HepG2 (cell line): ENCODE data around the gene KCNAB1. TPM values are rescaled to one million over a fixed set of nuclear protein-coding genes. Genes with fewer than 3 reads are reported as not detected.

ENCODE experiments used
- ATAC-seq: fragments of 200-7000 bp; cut with Tn5 transposase; 3 replicates; pipeline ENCODE4 v1.9.1; 2020; ENCODE audit warnings: mild to moderate bottlenecking, moderate library complexity
- BruUV-seq: library from RNA; stranded (reverse); fragments of 400-500 nt; replicated peaks from 2 replicates; lab custom pipeline; 2021; lab: Mats Ljungman, UMichigan
- CTCF ChIA-PET: fragments of 300-600 bp; formaldehyde crosslinking; extraction: SDS; loops from one replicate; lab custom pipeline; 2021; ENCODE audit warnings: low total read pairs, inconsistent platforms, low intra/inter-chr PET ratio; lab: Yijun Ruan, JAX
- POLR2A ChIA-PET: fragments of 350-600 bp; sonication (Branson Sonifier 250); formaldehyde crosslinking; loops from one replicate; lab custom pipeline; 2020; ENCODE audit warnings: antibody characterized with exemption, inconsistent platforms; lab: Yijun Ruan, JAX
- DNase-seq: peaks from one replicate; pipeline ENCODE4 v3.0.0-alpha.2; 2015; ENCODE audit warnings: low spot score
- FAIRE-seq: peaks from 3 replicates; lab custom pipeline; 2011; peaks lifted over from hg19 to GRCh38; lab: Jason Lieb, UNC
- H2AFZ ChIP-seq: one replicate; pipeline ENCODE4 v1.6.1; 2011; ENCODE audit warnings: low read length, inconsistent platforms
- H3K27ac ChIP-seq: fragments of 300-600 bp; 3 replicates; pipeline ENCODE4 v1.8.0; 2011; ENCODE audit warnings: mixed run types, mild to moderate bottlenecking, mixed read lengths, low read length, inconsistent platforms; ENCODE audit not compliant: insufficient read depth; ENCODE audit errors: extremely low read length
- H3K27me3 ChIP-seq, 2 experiments: fragments of 200-600 bp in 1 of 2; 2 replicates in 1 of 2; 3 replicates in 1 of 2; pipeline versions ENCODE4 v1.6.0 to v1.8.0; 2011; ENCODE audit warnings: low read length in 2 of 2, mild to moderate bottlenecking in 2 of 2, moderate library complexity in 2 of 2, inconsistent platforms in 1 of 2; ENCODE audit not compliant: insufficient read depth in 2 of 2, control insufficient read depth in 1 of 2
- H3K36me3 ChIP-seq, 2 experiments: fragments of 200-600 bp in 1 of 2; replicated peaks in 1 of 2; 2 replicates in 1 of 2; 3 replicates in 1 of 2; pipeline versions ENCODE4 v1.5.1 to v1.8.0; 2011; ENCODE audit warnings: low read length in 2 of 2, inconsistent platforms in 1 of 2; ENCODE audit not compliant: insufficient read depth in 2 of 2, control insufficient read depth in 1 of 2
- H3K4me1 ChIP-seq: 2 replicates; pipeline ENCODE4 v1.5.1; 2012; ENCODE audit warnings: low read length, inconsistent platforms; ENCODE audit not compliant: insufficient read depth
- H3K4me2 ChIP-seq: 2 replicates; pipeline ENCODE4 v1.6.0; 2011; ENCODE audit warnings: low read depth, low read length, inconsistent platforms
- H3K4me3 ChIP-seq, 3 experiments: fragments of 200-600 bp in 1 of 3; sonication (generic), shearing (Covaris generic) in 1 of 3; replicated peaks in 1 of 3; 2 replicates each; pipeline ENCODE4 v1.5.1; 2011 to 2016; ENCODE audit warnings: low read length in 3 of 3, inconsistent platforms in 2 of 3, low read depth in 2 of 3, mild to moderate bottlenecking in 2 of 3, control low read depth in 1 of 3, mixed read lengths in 1 of 3; ENCODE audit not compliant: insufficient read depth in 1 of 3
- H3K79me2 ChIP-seq: one replicate; pipeline ENCODE4 v1.6.1; 2011; ENCODE audit warnings: low read length, inconsistent platforms; ENCODE audit not compliant: insufficient read depth
- H3K9ac ChIP-seq: 2 replicates; pipeline ENCODE4 v1.6.0; 2011; ENCODE audit warnings: mild to moderate bottlenecking, low read depth, low read length, inconsistent platforms; ENCODE audit not compliant: insufficient read depth
- H3K9me3 ChIP-seq: 2 replicates; pipeline ENCODE4 v1.5.1; 2012; ENCODE audit warnings: mild to moderate bottlenecking, low read length
- H4K20me1 ChIP-seq: 2 replicates; pipeline ENCODE4 v1.6.0; 2011; ENCODE audit warnings: inconsistent platforms, mild to moderate bottlenecking, low read length, moderate library complexity; ENCODE audit not compliant: insufficient read depth
- ATRX ChIP-seq: sonication (generic); formaldehyde crosslinking; IDR thresholded peaks from 2 replicates; pipeline ENCODE4 v1.4.0; 2020; ENCODE audit warnings: missing genetic modification reagents, borderline replicate concordance
- HNRNPLL ChIP-seq: fragments of 200-400 bp; formaldehyde crosslinking; IDR thresholded peaks from 2 replicates; pipeline ENCODE4 v1.6.1; 2017; ENCODE audit warnings: mild to moderate bottlenecking, low read depth, low read length; ENCODE audit not compliant: poor library complexity, severe bottlenecking
- KLF13 ChIP-seq: sonication (generic); formaldehyde crosslinking; IDR thresholded peaks from 2 replicates; pipeline ENCODE4 v1.4.0; 2020; ENCODE audit warnings: mild to moderate bottlenecking, missing genetic modification reagents
- MBNL3 ChIP-seq: fragments of 250-450 bp; sonication (Bioruptor Pico); conservative IDR thresholded peaks from 2 replicates; pipeline ENCODE4 v1.8.0; 2022; ENCODE audit warnings: mild to moderate bottlenecking, inconsistent platforms
- SP1 ChIP-seq, 2 experiments: fragments of 450-650 bp in 1 of 2; sonication (generic) in 1 of 2; formaldehyde crosslinking in 1 of 2; IDR thresholded peaks; 2 replicates each; pipeline versions ENCODE4 v1.4.0 to v1.6.1; 2016 to 2020; ENCODE audit warnings: missing genetic modification reagents in 1 of 2
- SPEN ChIP-seq: sonication (generic); formaldehyde crosslinking; IDR thresholded peaks from 2 replicates; pipeline ENCODE4 v1.5.1; 2020; ENCODE audit warnings: low read depth, mild to moderate bottlenecking, missing genetic modification reagents
- TRIM24 ChIP-seq: sonication (generic); formaldehyde crosslinking; IDR thresholded peaks from 2 replicates; pipeline ENCODE4 v1.8.0; 2022; ENCODE audit warnings: mild to moderate bottlenecking, missing genetic modification reagents
- ZBTB1 ChIP-seq: sonication (generic); formaldehyde crosslinking; IDR thresholded peaks from 2 replicates; pipeline ENCODE4 v1.4.0; 2020; ENCODE audit warnings: missing genetic modification reagents, borderline replicate concordance
- ZNF326 ChIP-seq: sonication (generic); formaldehyde crosslinking; IDR thresholded peaks from 2 replicates; pipeline ENCODE4 v1.4.0; 2020; ENCODE audit warnings: missing genetic modification reagents, borderline replicate concordance
- ZNF546 ChIP-seq: sonication (generic); formaldehyde crosslinking; conservative IDR thresholded peaks from 2 replicates; pipeline ENCODE4 v1.8.1; 2023; ENCODE audit warnings: mild to moderate bottlenecking, missing genetic modification reagents
- ZNF589 ChIP-seq: sonication (generic); formaldehyde crosslinking; conservative IDR thresholded peaks from 2 replicates; pipeline ENCODE4 v1.8.0; 2022; ENCODE audit warnings: mild to moderate bottlenecking, moderate library complexity, missing genetic modification reagents
- ZNF670 ChIP-seq: sonication (generic); formaldehyde crosslinking; IDR thresholded peaks from 2 replicates; pipeline ENCODE4 v1.8.0; 2022; ENCODE audit warnings: mild to moderate bottlenecking, missing genetic modification reagents, borderline replicate concordance
- ZSCAN20 ChIP-seq: sonication (generic); formaldehyde crosslinking; IDR thresholded peaks from 2 replicates; pipeline ENCODE4 v1.4.0; 2020; ENCODE audit warnings: missing genetic modification reagents, mild to moderate bottlenecking, borderline replicate concordance
- WGBS: methylation state at CpG from one replicate; pipeline ENCODE4 v1.1.6; 2017; ENCODE audit warnings: low lambda C conversion rate; 5-methylcytosine and 5-hydroxymethylcytosine counted together
- in situ Hi-C: cut with HindIII; loops from 2 replicates; pipeline ENCODE4 v1.10.0; 2017; ENCODE audit warnings: low pct_unique_long_range_greater_than_20kb; ENCODE audit not compliant: extremely low pct_ligation_motif_present
- intact Hi-C: fragments of 100-400 bp; cut with micrococcal nuclease; formaldehyde crosslinking; loops from one replicate; pipeline ENCODE4 v1.10.0; 2022; ENCODE audit not compliant: unreplicated experiment
- polyA plus RNA-seq, 8 experiments: library from polyadenylated mRNA; depleted of rRNA in 3 of 8; stranded (reverse) in 7 of 8; unstranded in 1 of 8; fragments of >200 nt; fragmentation: Illumina TruSeq in 4 of 8; extraction: Trizol in 4 of 8; gene quantifications; 2 replicates each; pipeline versions ENCODE4 v1.2.1 to v1.2.3, GENCODE V29; 2011 to 2016; ENCODE audit warnings: low read depth in 4 of 8, missing spikeins in 1 of 8, mixed read lengths in 1 of 8; ENCODE audit not compliant: insufficient read depth in 1 of 8
- total RNA-seq, 5 experiments: library from RNA; depleted of rRNA; stranded (reverse); fragments of >200 nt; fragmentation: Illumina TruSeq; extraction: Trizol; gene quantifications; 2 replicates each; pipeline ENCODE4 v1.2.3, GENCODE V29; 2016; ENCODE audit warnings: low read depth in 1 of 5
- TF ChIP-seq, protein P1 (sequence below), 2 experiments: fragments of 450-650 bp in 1 of 2; sonication (generic) in 1 of 2; formaldehyde crosslinking in 1 of 2; IDR thresholded peaks; 2 replicates each; pipeline versions ENCODE4 v1.6.1 to v1.8.0; 2016 to 2022; ENCODE audit warnings: antibody characterized with exemption in 1 of 2, mild to moderate bottlenecking in 1 of 2, missing genetic modification reagents in 1 of 2
- TF ChIP-seq, protein P2 (sequence below): sonication (generic); formaldehyde crosslinking; IDR thresholded peaks from 2 replicates; pipeline ENCODE4 v1.5.0; 2020; ENCODE audit warnings: missing genetic modification reagents

The KCNAB1 gene
- total and polyA plus RNA-seq, 2 of the 13 experiments (the other 11 are each of a cell fraction or from before 2014, with no cell fraction given): not detected

DNA sequence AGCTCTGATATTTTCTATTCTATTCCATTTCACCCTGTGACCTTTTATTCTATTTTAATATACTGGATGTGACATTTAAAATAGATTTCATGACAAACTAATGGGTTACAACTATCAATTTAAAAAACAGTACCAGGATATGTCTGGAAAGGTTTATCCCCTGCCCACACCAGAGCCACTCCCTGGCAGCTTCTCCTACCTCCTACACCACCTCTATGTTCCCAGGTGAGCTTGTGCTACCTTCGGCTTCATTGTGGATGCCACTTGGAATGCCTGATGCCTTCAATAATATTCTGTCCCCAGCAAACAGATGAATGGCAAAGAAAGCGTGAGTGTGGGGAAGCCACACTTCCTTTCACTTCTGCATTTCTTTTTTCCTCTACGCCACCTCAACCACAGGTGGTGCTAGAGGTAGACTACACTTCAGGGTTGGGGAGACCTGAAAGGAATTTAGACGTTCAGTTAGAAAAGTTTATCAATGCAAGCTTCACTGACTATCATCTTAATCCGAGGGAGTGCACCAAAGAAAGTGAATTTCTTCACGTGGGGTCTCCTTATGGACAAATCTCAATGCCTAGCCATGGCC is 221.5 kb downstream of the KCNAB1 start:
- WGBS: 16% methylated on average over 6 of the region's 6 CpGs
- ChIA-PET POLR2A (no interaction called here), CTCF (no interaction called here)
- Histone ChIP-seq H3K4me3 (no peak overlapping the region), H3K79me2 (no peaks in the 10 kb centered on the region), H3K4me1 (no peaks in the 10 kb centered on the region), H3K4me2 (no peak overlapping the region), H2AFZ (no peak overlapping the region), H3K36me3 (no peaks in the 10 kb centered on the region), H4K20me1 (no peaks in the 10 kb centered on the region), H3K27me3 (no peaks in the 10 kb centered on the region), H3K9me3 (no peaks in the 10 kb centered on the region), H3K27ac (no peak overlapping the region), H3K9ac (no peak overlapping the region)
- no TSS peak for BruUV-seq
- in situ Hi-C loops: no loop called here
- ATAC-seq (no peak), FAIRE-seq (no peak), DNase-seq (no peak)
- TF ChIP-seq SPEN (CRISPR knock-in tag) (no peak), ZSCAN20 (CRISPR knock-in tag) (no peak), SP1 (IDR thresholded peaks at IDR 0.05) (no peak), SP1 (CRISPR knock-in tag; IDR thresholded peaks at IDR 0.05) (no peak), ATRX (no peak), TRIM24 (CRISPR knock-in tag) (no peak), HNRNPLL (no peak), ZBTB1 (CRISPR knock-in tag) (no peak), MBNL3 (CRISPR knock-in tag) (no peak), ZNF670 (CRISPR knock-in tag) (no peak), KLF13 (no peak), ZNF589 (CRISPR knock-in tag) (no peak), ZNF326 (CRISPR knock-in tag) (no peak), ZNF546 (CRISPR knock-in tag) (no peak)
- TF ChIP-seq, protein P1, sequence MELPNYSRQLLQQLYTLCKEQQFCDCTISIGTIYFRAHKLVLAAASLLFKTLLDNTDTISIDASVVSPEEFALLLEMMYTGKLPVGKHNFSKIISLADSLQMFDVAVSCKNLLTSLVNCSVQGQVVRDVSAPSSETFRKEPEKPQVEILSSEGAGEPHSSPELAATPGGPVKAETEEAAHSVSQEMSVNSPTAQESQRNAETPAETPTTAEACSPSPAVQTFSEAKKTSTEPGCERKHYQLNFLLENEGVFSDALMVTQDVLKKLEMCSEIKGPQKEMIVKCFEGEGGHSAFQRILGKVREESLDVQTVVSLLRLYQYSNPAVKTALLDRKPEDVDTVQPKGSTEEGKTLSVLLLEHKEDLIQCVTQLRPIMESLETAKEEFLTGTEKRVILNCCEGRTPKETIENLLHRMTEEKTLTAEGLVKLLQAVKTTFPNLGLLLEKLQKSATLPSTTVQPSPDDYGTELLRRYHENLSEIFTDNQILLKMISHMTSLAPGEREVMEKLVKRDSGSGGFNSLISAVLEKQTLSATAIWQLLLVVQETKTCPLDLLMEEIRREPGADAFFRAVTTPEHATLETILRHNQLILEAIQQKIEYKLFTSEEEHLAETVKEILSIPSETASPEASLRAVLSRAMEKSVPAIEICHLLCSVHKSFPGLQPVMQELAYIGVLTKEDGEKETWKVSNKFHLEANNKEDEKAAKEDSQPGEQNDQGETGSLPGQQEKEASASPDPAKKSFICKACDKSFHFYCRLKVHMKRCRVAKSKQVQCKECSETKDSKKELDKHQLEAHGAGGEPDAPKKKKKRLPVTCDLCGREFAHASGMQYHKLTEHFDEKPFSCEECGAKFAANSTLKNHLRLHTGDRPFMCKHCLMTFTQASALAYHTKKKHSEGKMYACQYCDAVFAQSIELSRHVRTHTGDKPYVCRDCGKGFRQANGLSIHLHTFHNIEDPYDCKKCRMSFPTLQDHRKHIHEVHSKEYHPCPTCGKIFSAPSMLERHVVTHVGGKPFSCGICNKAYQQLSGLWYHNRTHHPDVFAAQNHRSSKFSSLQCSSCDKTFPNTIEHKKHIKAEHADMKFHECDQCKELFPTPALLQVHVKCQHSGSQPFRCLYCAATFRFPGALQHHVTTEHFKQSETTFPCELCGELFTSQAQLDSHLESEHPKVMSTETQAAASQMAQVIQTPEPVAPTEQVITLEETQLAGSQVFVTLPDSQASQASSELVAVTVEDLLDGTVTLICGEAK (IDR thresholded peaks at IDR 0.05): no peak
- TF ChIP-seq, protein P1 (CRISPR knock-in tag; IDR thresholded peaks at IDR 0.05): no peak
- TF ChIP-seq, protein P2, sequence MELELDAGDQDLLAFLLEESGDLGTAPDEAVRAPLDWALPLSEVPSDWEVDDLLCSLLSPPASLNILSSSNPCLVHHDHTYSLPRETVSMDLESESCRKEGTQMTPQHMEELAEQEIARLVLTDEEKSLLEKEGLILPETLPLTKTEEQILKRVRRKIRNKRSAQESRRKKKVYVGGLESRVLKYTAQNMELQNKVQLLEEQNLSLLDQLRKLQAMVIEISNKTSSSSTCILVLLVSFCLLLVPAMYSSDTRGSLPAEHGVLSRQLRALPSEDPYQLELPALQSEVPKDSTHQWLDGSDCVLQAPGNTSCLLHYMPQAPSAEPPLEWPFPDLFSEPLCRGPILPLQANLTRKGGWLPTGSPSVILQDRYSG (CRISPR knock-in tag): no peak
- intact Hi-C loops: no loop called here
